AG04449 (cell line): ENCODE results near the gene C1orf159.

Source experiments
- CTCF ChIA-PET: fragments of 350-600 bp; formaldehyde crosslinking; extraction: SDS; loops from one replicate; lab custom pipeline; 2021; ENCODE audit warnings: antibody characterized with exemption; lab: Yijun Ruan, JAX
- POLR2A ChIA-PET: fragments of 400-600, 350-600 bp; formaldehyde crosslinking; extraction: SDS; loops from one replicate; lab custom pipeline; 2020; ENCODE audit warnings: antibody characterized with exemption, inconsistent platforms; lab: Yijun Ruan, JAX
- DNase-seq: peaks from one replicate; pipeline ENCODE4 v3.0.0-alpha.2; 2010; ENCODE audit warnings: low read depth, low spot score
- H3K4me3 ChIP-seq: 2 replicates; pipeline ENCODE4 v1.5.1; 2011; ENCODE audit warnings: low read depth, mild to moderate bottlenecking, control low read depth, low read length
- CTCF ChIP-seq: IDR thresholded peaks from one replicate; pipeline ENCODE4 v1.5.1; 2011; ENCODE audit warnings: mild to moderate bottlenecking, moderate library complexity, low read length, control low read depth, inconsistent platforms; ENCODE audit not compliant: insufficient read depth; ENCODE audit errors: missing control alignments

The C1orf159 gene

GRCh38 chr1:1162597-1163537, 47.0 kb upstream of the C1orf159 start:
- CTCF ChIA-PET = no interaction called here

GRCh38 chr1:1161683-1162079, 45.8 kb upstream of the C1orf159 start:
- no peak for DNase-seq
- CTCF ChIA-PET = no interaction called here
- POLR2A ChIA-PET = no interaction called here
- no peak overlapping the region for H3K4me3 ChIP-seq
- TF ChIP-seq CTCF = no peak

More at GRCh38 chr1:1162597-1163537, 47.0 kb upstream of the C1orf159 start:
- no peak for TF ChIP-seq CTCF
- no peak overlapping the region for H3K4me3 ChIP-seq
- POLR2A ChIA-PET = no interaction called here
- DNase-seq = no peak

GRCh38 chr1:1161078-1161682, 45.3 kb upstream of the C1orf159 start:
- no peak for DNase-seq
- POLR2A ChIA-PET = no interaction called here
- CTCF ChIA-PET = no interaction called here
- TF ChIP-seq CTCF = no peak
- no peak overlapping the region for H3K4me3 ChIP-seq

GRCh38 chr1:1160281-1160930, 44.5 kb upstream of the C1orf159 start:
- no peak overlapping the region for H3K4me3 ChIP-seq
- DNase-seq = no peak
- ChIA-PET CTCF (no interaction called here), POLR2A (no interaction called here)
- TF ChIP-seq CTCF = no peak

GRCh38 chr1:1157914-1158710, 42.2 kb upstream of the C1orf159 start:
- CTCF ChIA-PET = no interaction called here
- no peak for DNase-seq
- POLR2A ChIA-PET = interaction anchor here (1.1 kb wide), 1 partner anchor 73 kb away, joined by 3 read pairs; no protein-coding TSS in a partner anchor

More at GRCh38 chr1:1157914-1158710, 42.2 kb upstream of the C1orf159 start:
- no peak for TF ChIP-seq CTCF
- peak overlapping the region; percentile 57 for H3K4me3 ChIP-seq
